CD4-positive, CD25-positive, alpha-beta regulatory T cell (primary cell): ENCODE data around the gene FMNL2. TPM values are rescaled to one million over a fixed set of nuclear protein-coding genes. Genes with fewer than 3 reads are reported as not detected.
"Not testable (repeated sequence)": the region's sequence is repeated elsewhere in the genome, so short reads cannot be mapped to it uniquely, and the experiment has no call there.

Source experiments
- ATAC-seq, 2 donors: fragments of 150-1000 bp; cut with Tn5 transposase; one replicate each; pipeline ENCODE4 v1.10.0; 2021; ENCODE audit warnings: low read depth in 2 of 2, moderate number of reproducible peaks in 2 of 2, moderate library complexity in 1 of 2
- DNase-seq, 3 donors: peaks; one replicate each; pipeline versions ENCODE4 v3.0.0 to v3.0.0-alpha.2; 2012 to 2022; ENCODE audit warnings: mixed read lengths in 1 of 3
- H3K27ac ChIP-seq: one replicate; pipeline ENCODE4 v1.7.0; 2013; ENCODE audit warnings: mild to moderate bottlenecking, low read length; ENCODE audit not compliant: insufficient read depth, poor library complexity, severe bottlenecking
- H3K27me3 ChIP-seq: one replicate; pipeline ENCODE4 v1.7.0; 2013; ENCODE audit warnings: low read length; ENCODE audit not compliant: control insufficient read depth, insufficient read depth
- H3K36me3 ChIP-seq: one replicate; pipeline ENCODE4 v1.7.0; 2013; ENCODE audit warnings: mild to moderate bottlenecking, low read length, moderate library complexity; ENCODE audit not compliant: control insufficient read depth, insufficient read depth
- H3K4me1 ChIP-seq: 2 replicates; pipeline ENCODE4 v1.7.0; 2013; ENCODE audit warnings: mild to moderate bottlenecking, low read length; ENCODE audit not compliant: insufficient read depth, control insufficient read depth, poor library complexity, severe bottlenecking
- H3K4me3 ChIP-seq: one replicate; pipeline ENCODE4 v1.7.0; 2013; ENCODE audit warnings: low read depth, mild to moderate bottlenecking, low read length, moderate library complexity
- H3K9me3 ChIP-seq, 2 experiments: 1 replicate in 1 of 2; 2 replicates in 1 of 2; pipeline ENCODE4 v1.7.0; 2013; ENCODE audit warnings: low read length in 2 of 2, mild to moderate bottlenecking in 1 of 2, moderate library complexity in 1 of 2; ENCODE audit not compliant: control insufficient read depth in 2 of 2
- H3K27ac Mint-ChIP-seq, 3 donors: one replicate each; pipeline ENCODE4 v1.8.0; 2020 to 2022; ENCODE audit warnings: mild to moderate bottlenecking in 3 of 3, mixed read lengths in 3 of 3, moderate library complexity in 2 of 3
- H3K27me3 Mint-ChIP-seq: one replicate; pipeline ENCODE4 v1.8.0; 2022; ENCODE audit warnings: mild to moderate bottlenecking, mixed read lengths
- H3K36me3 Mint-ChIP-seq: one replicate; pipeline ENCODE4 v1.8.0; 2020; ENCODE audit warnings: mixed read lengths
- H3K4me1 Mint-ChIP-seq, 4 donors: one replicate each; pipeline ENCODE4 v1.8.0; 2020 to 2022; ENCODE audit warnings: mixed read lengths in 4 of 4, mild to moderate bottlenecking in 1 of 4
- H3K4me3 Mint-ChIP-seq, 4 donors: one replicate each; pipeline ENCODE4 v1.8.0; 2020 to 2022; ENCODE audit warnings: mild to moderate bottlenecking in 4 of 4, mixed read lengths in 4 of 4, moderate library complexity in 3 of 4
- H3K9me3 Mint-ChIP-seq, 7 donors: one replicate each; pipeline ENCODE4 v1.8.0; 2020 to 2022; ENCODE audit warnings: mixed read lengths in 7 of 7, mild to moderate bottlenecking in 3 of 7, moderate library complexity in 2 of 7
- polyA plus RNA-seq, 4 donors: library from polyadenylated mRNA; unstranded; fragments of 300-500 nt; fragmentation: Illumina TruSeq; gene quantifications; one replicate each; pipeline ENCODE4 v1.2.3, GENCODE V29; 2021
- total RNA-seq: library from RNA; stranded (reverse); gene quantifications from one replicate; pipeline ENCODE4 v1.2.3, GENCODE V29; 2022

The FMNL2 gene
- total and polyA plus RNA-seq, 5 donors from 2014 or later: 0.07 to 0.30 (median 0.14) TPM; not detected in 1

- Mint-ChIP-seq H3K9me3 (no peaks in the 10 kb centered on the region), H3K4me1 (peaks cover 0 to 6% (median 0%) of the 10 kb centered on the region in 4 donors), H3K4me3 (no peak overlapping the region), H3K27me3 (peaks cover 8% of the 10 kb centered on the region), H3K27ac (no peak overlapping the region), H3K36me3 (no peaks in the 10 kb centered on the region)
- H3K27ac ChIP-seq: no peak overlapping the region
- no peaks in the 10 kb centered on the region for H3K36me3 ChIP-seq
- no peaks in the 10 kb centered on the region for H3K4me1 ChIP-seq
- ATAC-seq (no peak), DNase-seq (no peak)
- no peak overlapping the region for H3K4me3 ChIP-seq
- no peaks in the 10 kb centered on the region for H3K27me3 ChIP-seq
- H3K9me3 ChIP-seq: no peaks in the 10 kb centered on the region
These were observed 138.3 kb downstream of the FMNL2 start for GRCh38 chr2:152473151-152473857.

- H3K4me3 Mint-ChIP-seq, H3K9me3 ChIP-seq, H3K9me3 Mint-ChIP-seq: not testable (repeated sequence)
These were observed 139.5 kb downstream of the FMNL2 start for GRCh38 chr2:152474523-152474922.

GRCh38 chr2:152475982-152476381, 141.0 kb downstream of the FMNL2 start:
- Histone ChIP-seq H3K27ac (no peak overlapping the region), H3K36me3 (no peaks in the 10 kb centered on the region), H3K4me3 (no peak overlapping the region), H3K27me3 (no peaks in the 10 kb centered on the region), H3K4me1 (no peaks in the 10 kb centered on the region), H3K9me3 (no peaks in the 10 kb centered on the region)
- ATAC-seq (no peak), DNase-seq (no peak)
- peaks cover 11% of the 10 kb centered on the region for H3K27me3 Mint-ChIP-seq
- no peaks in the 10 kb centered on the region for H3K36me3 Mint-ChIP-seq
- H3K4me1 Mint-ChIP-seq: no peaks in the 10 kb centered on the region
- no peaks in the 10 kb centered on the region for H3K9me3 Mint-ChIP-seq
- no peak overlapping the region for H3K4me3 Mint-ChIP-seq
- no peak overlapping the region for H3K27ac Mint-ChIP-seq

More at GRCh38 chr2:152474523-152474922, 139.5 kb downstream of the FMNL2 start:
- H3K27ac ChIP-seq, H3K4me1 Mint-ChIP-seq, ATAC-seq, H3K27me3 Mint-ChIP-seq, H3K4me3 ChIP-seq, H3K36me3 Mint-ChIP-seq, H3K4me1 ChIP-seq, H3K36me3 ChIP-seq, DNase-seq, H3K27me3 ChIP-seq, H3K27ac Mint-ChIP-seq: not testable (repeated sequence)

GRCh38 chr2:152477347-152478092, 142.5 kb downstream of the FMNL2 start:
- H3K27me3 ChIP-seq: no peaks in the 10 kb centered on the region
- H3K9me3 ChIP-seq: no peaks in the 10 kb centered on the region
- no peak overlapping the region for H3K27ac ChIP-seq
- Mint-ChIP-seq H3K4me1 (no peaks in the 10 kb centered on the region), H3K36me3 (no peaks in the 10 kb centered on the region), H3K27me3 (peaks cover 11% of the 10 kb centered on the region), H3K27ac (peak overlapping the region in 1 of 3 donors; percentile 46), H3K9me3 (no peaks in the 10 kb centered on the region), H3K4me3 (no peak overlapping the region)
- ATAC-seq (no peak), DNase-seq (no peak)
- no peaks in the 10 kb centered on the region for H3K36me3 ChIP-seq
- H3K4me1 ChIP-seq: no peaks in the 10 kb centered on the region
- no peak overlapping the region for H3K4me3 ChIP-seq

GRCh38 chr2:152479282-152479681, 144.3 kb downstream of the FMNL2 start:
- Mint-ChIP-seq H3K36me3 (no peaks in the 10 kb centered on the region), H3K4me3 (no peak overlapping the region), H3K27me3 (peaks cover 4% of the 10 kb centered on the region), H3K4me1 (no peaks in the 10 kb centered on the region), H3K9me3 (no peaks in the 10 kb centered on the region), H3K27ac (peak overlapping the region in 1 of 3 donors; percentile 20)
- Histone ChIP-seq H3K4me1 (no peaks in the 10 kb centered on the region), H3K27ac (no peak overlapping the region), H3K27me3 (no peaks in the 10 kb centered on the region), H3K36me3 (no peaks in the 10 kb centered on the region), H3K9me3 (no peaks in the 10 kb centered on the region), H3K4me3 (no peak overlapping the region)
- DNase-seq (no peak), ATAC-seq (no peak)

GRCh38 chr2:152480821-152481399, 145.9 kb downstream of the FMNL2 start:
- peaks cover 0 to 2% (median 0%) of the 10 kb centered on the region in 7 donors for H3K9me3 Mint-ChIP-seq
- H3K4me1 ChIP-seq: no peaks in the 10 kb centered on the region
- no peaks in the 10 kb centered on the region for H3K36me3 Mint-ChIP-seq
- no peaks in the 10 kb centered on the region for H3K4me1 Mint-ChIP-seq
- H3K9me3 ChIP-seq: no peaks in the 10 kb centered on the region
- no peaks in the 10 kb centered on the region for H3K36me3 ChIP-seq
- H3K27ac ChIP-seq: no peak overlapping the region
- no peaks in the 10 kb centered on the region for H3K27me3 ChIP-seq
- H3K4me3 ChIP-seq: no peak overlapping the region
- peaks cover 4% of the 10 kb centered on the region for H3K27me3 Mint-ChIP-seq
- H3K27ac Mint-ChIP-seq: no peak overlapping the region
- no peak overlapping the region for H3K4me3 Mint-ChIP-seq
- no peak for DNase-seq
- no peak for ATAC-seq

GRCh38 chr2:152481881-152482583, 147.1 kb downstream of the FMNL2 start:
- Histone ChIP-seq H3K9me3 (no peaks in the 10 kb centered on the region), H3K4me1 (no peaks in the 10 kb centered on the region), H3K27me3 (no peaks in the 10 kb centered on the region), H3K36me3 (no peaks in the 10 kb centered on the region), H3K4me3 (no peak overlapping the region), H3K27ac (no peak overlapping the region)
- no peak overlapping the region for H3K27ac Mint-ChIP-seq
- H3K9me3 Mint-ChIP-seq: peaks cover 0 to 2% (median 0%) of the 10 kb centered on the region in 7 donors
- peaks cover 4% of the 10 kb centered on the region for H3K27me3 Mint-ChIP-seq
- H3K4me3 Mint-ChIP-seq: no peak overlapping the region
- no peaks in the 10 kb centered on the region for H3K36me3 Mint-ChIP-seq
- no peaks in the 10 kb centered on the region for H3K4me1 Mint-ChIP-seq
- DNase-seq: no peak
- ATAC-seq: no peak
